ENCODE results near the gene RAC2. TPM values are rescaled to one million over a fixed set of nuclear protein-coding genes. Genes with fewer than 3 reads are reported as not detected.

RAC2 gene
- total RNA-seq, 4 donors from 2014 or later: 7.8 to 49.8 (median 14.5) TPM

DNA sequence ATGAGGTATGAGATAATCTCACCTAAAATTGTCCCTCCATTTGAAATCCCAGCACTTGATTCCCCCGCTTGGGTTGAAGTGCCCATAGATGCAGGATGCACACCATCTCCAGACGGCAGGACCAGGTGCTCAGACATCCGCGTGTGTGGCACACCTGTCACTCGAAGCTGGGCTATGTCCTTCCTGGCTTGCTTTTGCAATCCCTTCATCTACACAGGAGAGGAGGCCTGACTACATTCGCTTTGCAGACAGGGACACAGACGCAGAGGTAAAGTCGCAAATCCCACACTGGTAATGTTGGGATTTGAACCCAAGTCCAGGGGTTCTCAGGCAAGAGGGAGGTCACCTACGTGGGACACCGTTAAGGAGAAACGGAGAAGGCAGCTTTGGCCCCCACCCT, 31.1 kb upstream of the RAC2 start:
- TF ChIP-seq, protein P1, sequence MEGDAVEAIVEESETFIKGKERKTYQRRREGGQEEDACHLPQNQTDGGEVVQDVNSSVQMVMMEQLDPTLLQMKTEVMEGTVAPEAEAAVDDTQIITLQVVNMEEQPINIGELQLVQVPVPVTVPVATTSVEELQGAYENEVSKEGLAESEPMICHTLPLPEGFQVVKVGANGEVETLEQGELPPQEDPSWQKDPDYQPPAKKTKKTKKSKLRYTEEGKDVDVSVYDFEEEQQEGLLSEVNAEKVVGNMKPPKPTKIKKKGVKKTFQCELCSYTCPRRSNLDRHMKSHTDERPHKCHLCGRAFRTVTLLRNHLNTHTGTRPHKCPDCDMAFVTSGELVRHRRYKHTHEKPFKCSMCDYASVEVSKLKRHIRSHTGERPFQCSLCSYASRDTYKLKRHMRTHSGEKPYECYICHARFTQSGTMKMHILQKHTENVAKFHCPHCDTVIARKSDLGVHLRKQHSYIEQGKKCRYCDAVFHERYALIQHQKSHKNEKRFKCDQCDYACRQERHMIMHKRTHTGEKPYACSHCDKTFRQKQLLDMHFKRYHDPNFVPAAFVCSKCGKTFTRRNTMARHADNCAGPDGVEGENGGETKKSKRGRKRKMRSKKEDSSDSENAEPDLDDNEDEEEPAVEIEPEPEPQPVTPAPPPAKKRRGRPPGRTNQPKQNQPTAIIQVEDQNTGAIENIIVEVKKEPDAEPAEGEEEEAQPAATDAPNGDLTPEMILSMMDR (IDR thresholded peaks at IDR 0.05; ENCODE audit: low read depth): no peak

DNA sequence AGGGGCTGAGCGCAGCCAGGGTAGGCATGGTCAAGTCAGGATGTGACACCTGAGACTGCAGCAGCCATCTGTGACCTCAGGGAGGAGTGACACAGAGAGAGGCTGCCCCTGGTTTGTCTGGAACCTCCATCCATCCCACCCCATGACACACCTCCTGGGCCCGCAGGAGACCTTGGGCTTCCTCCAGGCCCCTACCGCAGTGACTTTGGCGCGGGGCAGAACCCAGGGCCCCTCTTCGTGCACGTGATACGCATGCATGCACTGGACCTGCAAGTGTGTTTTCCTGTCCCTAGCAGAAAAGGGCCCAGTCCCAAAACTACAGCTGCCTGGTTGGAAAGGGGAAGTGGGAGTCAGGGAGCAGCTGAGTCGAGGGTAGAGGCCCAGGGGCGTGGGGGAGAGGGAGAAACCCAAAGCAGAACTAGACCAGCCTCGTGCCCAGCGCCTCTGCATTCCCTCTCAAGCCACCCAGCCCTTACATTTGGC, 30.4 kb upstream of the RAC2 start:
- TF ChIP-seq, protein P1 (IDR thresholded peaks at IDR 0.05; ENCODE audit: low read depth): no peak

DNA sequence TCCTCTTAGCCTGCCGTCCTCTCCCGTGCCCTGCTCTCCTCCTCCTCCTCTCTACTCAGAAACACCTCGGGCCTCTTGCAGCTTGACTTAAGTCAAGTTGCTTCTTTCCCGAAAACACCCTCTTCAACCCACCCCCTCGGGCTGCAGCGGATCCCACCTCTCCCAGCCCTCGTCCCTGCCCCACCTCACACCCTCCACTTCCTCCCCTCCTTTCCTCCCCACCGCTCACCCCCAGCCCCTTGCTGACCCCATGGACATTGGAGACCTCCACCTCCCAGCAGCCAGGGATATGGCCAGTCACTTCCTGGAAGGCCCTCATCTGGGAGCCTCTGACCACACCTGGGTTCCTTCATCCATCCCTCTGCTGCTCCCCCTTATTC, 29.8 kb upstream of the RAC2 start:
- TF ChIP-seq, protein P1 (IDR thresholded peaks at IDR 0.05; ENCODE audit: low read depth): no peak

DNA sequence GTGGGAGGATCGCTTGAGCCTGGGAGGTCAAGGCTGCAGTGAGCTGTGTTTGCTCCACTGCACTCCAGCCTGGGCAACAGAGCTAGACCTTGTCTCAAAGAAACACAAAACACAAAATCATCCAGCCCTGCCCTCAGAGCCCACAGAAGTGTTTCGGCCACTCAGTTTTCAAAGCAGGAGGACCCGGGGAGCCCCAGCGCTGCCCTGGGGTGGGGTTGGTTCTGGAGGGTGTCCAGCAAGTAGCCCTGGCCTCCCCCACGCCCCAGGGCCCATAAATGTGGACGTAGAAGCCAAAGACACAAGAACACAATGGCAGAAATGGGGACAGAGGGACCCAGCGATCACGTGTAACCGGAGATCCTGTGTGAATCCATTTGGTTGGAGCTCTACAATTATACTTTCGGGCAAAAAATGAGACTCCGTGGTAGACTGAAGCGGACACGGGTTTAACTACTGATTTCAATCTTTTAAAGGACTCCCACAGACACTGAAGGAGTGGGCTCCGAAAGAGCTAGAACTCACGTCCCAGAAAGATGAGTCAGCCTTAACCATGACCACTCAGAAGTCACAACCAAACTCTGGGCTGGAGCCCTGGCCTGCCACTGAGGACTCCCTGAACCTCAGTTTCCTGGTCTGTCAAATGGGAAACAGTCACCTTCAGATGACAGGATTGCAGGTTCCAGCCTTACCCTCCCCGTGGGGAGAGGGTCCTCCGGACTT, 29.2 kb upstream of the RAC2 start:
- TF ChIP-seq, protein P1 (IDR thresholded peaks at IDR 0.05; ENCODE audit: low read depth): no peak

DNA sequence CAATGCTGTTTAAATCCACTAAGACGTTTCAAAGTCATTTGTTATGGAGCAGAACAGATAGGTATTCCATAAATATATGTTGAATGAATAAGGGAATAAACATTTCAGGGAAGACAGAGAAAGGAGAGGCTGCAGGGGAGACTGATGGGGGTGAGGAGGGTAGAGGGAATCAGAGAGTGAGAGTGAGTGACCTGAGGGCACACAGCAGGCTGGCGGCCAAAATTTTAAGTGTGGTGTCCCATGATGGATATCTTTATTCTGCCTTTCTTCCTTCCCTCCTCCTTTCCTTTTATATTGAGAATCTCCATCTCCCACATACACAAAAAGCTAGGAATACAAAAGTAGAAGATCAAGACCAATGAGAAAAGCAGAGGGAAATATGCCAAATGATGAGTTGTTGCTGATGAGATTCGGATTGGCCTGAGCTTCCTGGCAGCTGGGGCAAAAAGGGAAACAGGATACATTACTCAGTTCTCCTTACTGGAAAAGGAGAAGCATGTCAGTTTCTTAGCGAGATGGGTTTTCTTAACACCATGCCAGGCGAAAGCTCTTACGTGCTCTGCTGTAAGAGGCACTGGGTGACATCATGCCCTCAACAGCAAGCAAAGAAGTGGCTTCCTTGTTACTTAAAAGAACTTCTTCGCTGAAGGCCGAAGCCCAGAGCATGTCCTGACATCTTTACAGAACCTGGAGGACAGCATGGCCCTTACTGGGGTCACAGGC, 27.0 kb upstream of the RAC2 start:
- TF ChIP-seq, protein P1 (IDR thresholded peaks at IDR 0.05; ENCODE audit: low read depth): no peak

DNA sequence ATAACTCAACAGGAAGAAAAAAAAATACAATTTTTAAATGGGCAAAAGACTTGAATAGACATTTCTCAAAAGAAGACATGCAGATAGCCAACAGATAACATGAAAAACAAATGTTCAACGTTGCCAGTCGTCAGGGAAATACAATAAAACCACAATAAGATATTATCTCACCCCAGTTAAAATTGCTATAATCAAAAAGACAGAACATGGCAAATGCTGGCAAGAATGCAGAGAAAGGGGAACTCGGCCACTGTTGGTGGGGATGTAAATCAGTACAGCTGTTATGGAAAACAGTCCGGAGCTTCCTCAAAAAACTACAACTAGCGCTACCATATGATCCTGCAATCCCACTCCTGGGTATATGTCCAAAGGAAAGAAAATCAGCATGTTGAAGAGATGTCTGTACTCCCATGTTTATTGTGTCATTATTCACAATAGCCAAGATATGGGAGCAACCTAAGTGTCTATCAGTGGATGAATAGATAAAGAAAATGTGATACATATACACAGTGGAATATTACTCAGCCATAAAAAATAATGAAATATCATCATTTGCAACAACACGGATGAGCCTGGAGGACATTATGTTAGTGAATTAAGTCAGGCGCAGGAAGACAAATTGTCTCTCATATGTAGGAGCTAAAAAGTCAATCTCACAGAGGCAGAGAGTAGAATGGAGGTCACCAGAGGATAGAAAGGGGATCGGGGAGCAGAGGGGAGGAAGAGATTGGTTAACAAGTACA, 26.0 kb upstream of the RAC2 start:
- TF ChIP-seq, protein P1 (IDR thresholded peaks at IDR 0.05; ENCODE audit: low read depth): no peak
